ENCODE data around the gene PDXK.

The PDXK gene

DNA sequence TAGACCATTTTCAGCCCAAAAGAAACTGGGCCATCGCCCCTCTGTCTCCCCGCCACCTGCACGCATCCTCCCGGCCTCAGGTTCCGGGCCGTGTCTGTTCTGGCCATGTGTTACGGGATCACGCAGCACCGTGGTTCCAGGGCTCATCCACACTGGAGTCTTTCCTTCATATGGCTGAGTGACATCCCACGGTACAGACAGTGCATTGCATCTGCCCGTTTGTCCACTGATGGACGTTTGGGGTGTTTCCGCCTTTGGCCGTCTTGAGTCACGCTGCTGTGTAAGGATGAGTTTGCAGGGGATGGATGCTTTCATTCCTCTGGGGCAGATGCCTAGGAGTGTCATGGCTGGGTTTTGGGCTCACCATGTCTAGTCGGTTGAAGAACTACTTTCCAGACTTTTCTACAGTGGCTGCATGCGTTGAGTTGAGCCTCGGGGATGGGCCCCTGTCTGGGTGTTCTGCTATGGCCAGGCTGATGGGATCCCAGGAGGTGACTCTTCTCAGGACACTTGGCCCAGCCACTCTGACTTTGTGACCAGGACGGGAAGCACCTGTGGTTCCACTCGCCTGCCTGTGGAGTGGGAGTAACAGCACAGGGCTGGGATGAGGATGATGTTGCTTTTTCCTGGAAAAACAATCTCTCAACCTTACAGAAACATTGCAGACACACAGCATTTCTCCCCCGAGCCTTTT, 87.2 kb downstream of the PDXK start:
- no peak for DNase-seq (ENCODE audit: low spot score)

DNA sequence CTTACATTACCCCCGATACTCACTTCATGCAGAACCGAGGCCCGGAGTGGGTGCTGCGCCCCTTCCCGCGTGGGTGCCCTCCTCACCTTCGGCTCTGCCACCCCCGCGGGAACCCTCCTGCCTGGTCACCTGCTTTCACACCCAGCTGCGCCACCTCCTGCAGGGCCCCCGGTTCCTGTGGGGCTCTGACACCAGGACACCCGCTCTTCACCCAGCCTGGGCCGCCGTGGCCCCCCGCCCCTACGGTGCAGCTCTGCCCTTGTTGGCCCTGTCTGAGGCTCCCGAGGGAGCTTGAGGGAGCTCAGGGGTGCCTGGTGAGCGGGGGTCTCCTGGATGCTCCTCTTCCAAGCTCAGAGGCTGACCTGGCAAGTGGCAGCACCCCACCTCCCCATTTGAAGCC, 89.4 kb downstream of the PDXK start:
- no peak for DNase-seq (ENCODE audit: low spot score)

DNA sequence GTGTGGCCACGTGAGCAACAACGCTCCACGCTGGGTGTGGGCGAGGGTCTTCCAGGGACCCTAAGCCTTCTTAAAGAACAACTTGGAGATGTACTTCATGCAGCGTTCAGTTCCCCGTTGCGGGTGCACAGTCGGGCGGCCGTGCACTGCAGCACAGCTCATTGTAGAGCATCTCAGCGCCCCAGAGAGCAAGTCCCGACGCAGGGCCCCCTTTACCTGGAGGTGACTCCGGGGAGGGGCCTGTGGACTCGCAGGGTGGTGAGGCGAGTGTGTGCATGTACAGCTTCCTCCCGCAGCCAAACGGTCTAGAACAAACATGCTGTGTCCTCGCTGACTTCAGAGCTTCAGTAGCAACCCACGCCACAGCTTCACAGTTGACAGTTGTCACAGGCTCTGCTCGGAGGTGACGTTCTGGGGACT, 89.9 kb downstream of the PDXK start:
- DNase-seq (ENCODE audit: low spot score): no peak

DNA sequence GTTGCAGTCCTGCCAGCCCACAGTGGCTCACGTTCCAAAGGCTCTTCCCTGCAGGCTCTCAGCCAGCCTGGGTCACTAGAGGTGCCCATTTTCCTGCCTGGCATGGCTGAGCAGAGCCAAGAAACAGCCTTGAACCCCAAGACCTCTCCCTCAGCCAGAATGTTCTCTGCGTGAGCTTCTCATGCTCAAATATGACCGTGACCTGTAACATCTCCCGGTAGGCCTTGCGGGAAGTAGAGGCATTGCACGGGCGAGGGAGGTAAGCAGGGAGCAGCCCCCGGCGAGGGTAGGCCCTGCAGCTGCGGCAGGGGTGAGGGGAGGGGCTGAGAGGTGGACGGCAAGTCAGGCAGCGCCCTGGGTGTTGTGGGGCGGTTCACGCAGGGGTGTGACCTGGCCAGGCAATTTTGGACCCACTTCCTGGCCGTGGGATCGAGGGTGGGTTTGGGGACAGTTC, 90.4 kb downstream of the PDXK start:
- DNase-seq (ENCODE audit: low spot score): no peak

DNA sequence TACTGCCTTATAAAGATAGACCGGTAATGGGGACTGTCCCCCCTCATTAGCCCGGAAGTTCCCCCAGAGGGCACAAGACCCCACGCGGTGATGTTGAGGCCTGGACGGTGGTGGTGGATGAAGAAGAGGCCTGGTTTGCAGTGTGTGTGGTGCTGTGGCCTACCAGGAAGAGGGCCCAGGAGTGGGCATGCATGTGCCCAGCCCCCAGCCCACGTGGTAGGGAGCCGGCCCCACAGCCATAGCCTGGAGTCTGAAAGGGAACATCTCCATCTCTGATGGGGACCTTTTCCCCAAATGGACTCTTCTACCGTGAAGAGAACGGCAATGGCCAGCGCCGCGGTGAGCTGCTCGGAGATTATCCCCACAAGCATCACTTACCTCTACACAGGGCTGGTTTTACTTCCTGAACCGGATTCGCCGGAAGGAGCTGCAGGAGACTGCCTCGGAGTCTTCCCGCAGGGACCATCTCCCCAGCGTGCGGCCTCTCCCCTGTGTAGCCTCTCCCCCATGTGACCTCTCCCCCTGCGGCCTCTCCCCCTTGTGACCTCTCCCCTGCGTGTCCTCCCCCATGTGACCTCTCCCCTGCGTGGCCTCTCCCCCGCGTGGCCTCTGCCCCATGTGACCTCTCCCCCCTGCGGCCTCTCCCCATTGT, 91.0 kb downstream of the PDXK start:
- DNase-seq (ENCODE audit: low spot score): no peak

DNA sequence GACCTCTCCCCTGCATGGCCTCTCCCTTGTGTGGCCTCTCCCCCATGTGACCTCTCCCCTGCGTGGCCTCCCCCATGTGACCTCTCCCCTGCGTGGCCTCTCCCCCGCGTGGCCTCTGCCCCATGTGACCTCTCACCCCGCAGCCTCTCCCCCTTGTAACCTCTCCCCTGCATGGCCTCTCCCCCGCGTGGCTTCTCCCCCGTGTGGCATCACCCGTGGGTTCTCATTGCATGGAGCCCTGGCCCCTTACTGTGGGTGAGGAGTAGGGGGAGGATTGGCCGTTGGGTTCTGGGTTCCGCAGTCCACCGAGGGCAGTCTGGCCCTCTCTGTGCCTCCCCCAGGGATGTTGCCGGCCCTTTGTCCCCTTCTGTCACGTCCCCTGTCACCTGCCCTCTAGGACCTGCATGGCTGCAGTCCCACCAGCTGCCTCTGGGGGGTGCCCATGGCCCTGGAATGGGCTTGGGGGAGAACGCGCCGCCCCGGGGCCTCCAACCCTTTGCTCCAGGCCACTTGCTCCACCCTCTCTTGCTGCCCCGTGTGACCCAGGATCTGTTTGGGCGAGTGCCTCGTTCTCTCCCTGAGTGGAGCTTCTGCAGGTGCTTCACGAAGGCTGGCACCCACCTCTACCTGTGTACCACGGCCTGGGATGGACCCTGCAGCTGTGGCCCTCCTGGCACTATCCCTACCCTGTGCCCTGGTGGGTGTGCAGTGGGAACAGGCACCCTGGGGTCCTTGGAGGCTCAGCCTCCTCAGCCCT, 91.8 kb downstream of the PDXK start:
- peak; percentile 74 for DNase-seq (ENCODE audit: low spot score)

DNA sequence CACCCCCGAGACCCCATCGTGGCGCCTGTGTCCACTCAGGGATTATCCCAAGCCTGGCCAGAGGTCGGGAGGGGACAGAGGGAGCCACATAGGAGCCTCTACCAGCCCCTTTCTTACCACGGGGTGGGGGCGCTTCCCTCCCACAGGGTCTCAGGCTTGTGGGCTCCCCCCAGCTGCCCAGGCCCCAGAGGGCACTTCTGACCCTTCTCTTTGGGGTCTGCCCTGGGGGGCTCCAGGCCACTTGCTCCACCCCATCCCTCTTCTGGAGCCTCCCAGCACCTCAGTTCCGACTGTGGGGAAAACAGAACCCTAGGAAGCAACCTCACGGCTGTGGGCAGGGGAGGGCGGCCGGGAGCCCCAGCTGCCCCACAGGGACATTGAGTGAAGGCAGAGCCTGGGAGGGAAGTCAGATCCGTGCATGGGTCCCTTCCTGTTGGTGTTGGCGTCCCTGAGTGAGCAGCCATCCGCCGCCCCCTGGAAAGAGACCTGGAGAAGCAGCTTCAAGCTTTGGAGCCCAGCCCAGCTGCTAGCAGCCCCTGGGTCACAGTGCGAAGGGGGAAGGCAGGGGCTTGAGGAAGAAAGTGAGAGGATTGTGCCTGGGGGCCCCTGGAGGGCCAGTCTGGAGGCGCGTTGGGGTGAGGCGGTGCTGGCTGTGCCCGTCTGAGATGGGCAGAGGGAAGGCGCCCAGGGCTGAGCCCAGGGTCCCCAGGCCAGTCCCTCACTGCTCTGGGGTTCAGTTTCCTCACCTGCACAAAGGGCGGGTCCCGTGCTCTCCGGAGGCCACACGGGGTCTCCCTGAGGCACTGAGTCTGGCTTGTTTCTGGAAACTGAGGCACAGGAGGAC, 92.6 kb downstream of the PDXK start:
- no peak for DNase-seq (ENCODE audit: low spot score)

Data from cerebellar cortex (tissue), 1 donor.